ENCODE data around the gene SPEF1. TPM values are rescaled to one million over a fixed set of nuclear protein-coding genes. Genes with fewer than 3 reads are reported as not detected.
A peak's percentile ranks its signal among the peaks of the same experiment; 100 is the strongest.

SPEF1 gene
- total RNA-seq, 1 experiment from 2014 or later: 0.24 TPM

DNA sequence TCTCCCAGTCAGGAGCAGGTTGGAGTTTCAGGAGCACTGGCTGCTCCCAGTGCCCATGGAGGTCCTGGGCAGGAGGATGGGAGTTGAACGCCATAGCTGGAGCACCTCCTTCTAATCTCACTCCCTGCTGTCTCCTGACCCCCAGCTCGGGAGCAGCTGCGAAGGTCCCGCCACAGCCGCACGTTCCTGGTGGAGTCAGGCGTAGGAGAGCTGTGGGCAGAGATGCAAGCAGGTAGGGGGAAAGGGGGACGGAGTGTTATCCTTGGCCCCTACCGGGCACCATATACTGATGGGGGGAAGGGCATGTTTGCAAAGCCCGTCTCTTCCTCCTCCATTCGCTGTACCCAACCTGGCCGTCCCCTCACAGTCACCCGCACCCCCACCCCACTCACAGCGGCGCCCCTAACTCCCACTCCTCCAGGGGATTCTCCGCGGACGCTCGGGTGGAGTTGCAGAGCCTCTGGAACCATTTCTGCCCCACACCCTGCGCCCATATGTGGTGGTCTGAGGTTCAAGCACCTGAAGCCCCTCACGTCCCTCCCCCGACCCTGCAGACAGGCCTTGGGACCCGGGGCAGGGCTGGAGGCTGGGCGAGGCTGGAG, 32.1 kb downstream of the SPEF1 start:
- Histone ChIP-seq H3K18ac (ENCODE audit: insufficient read length, low read depth, low read length) (no peak overlapping the region), H3K14ac (ENCODE audit: insufficient read depth, low read length) (no peak overlapping the region; the same call in 1 of the 2 replicates), H3K79me2 (ENCODE audit: insufficient read depth, low read length) (no peaks in the 10 kb centered on the region), H3K27ac (ENCODE audit: insufficient read length, low read depth, low read length) (no peak overlapping the region), H3K4me2 (ENCODE audit: insufficient read depth, insufficient read length, low read length) (peak overlapping the region; percentile 81), H2BK120ac (ENCODE audit: low read depth, low read length, poor library complexity, severe bottlenecking) (no peak overlapping the region), H3K79me1 (ENCODE audit: insufficient read depth, low read depth, low read length, poor library complexity, severe bottlenecking) (no peaks in the 10 kb centered on the region), H3K9me3 (ENCODE audit: control insufficient read depth, low read depth, low read length) (no peaks in the 10 kb centered on the region), H4K20me1 (ENCODE audit: control insufficient read depth, insufficient read depth, insufficient read length) (no peaks in the 10 kb centered on the region), H2AFZ (ENCODE audit: low read length) (no peak overlapping the region), H2BK12ac (ENCODE audit: insufficient read length, low read depth, low read length) (no peak overlapping the region), H3K27me3 (ENCODE audit: insufficient read depth, low read length) (peaks cover 13% of the 10 kb centered on the region), H2AK5ac (ENCODE audit: insufficient read length, low read length) (no peak overlapping the region), H3T11ph (ENCODE audit: low read length) (no peak overlapping the region), H3K56ac (ENCODE audit: insufficient read length, low read depth, low read length) (no peak overlapping the region), H2BK15ac (ENCODE audit: low read depth, low read length) (no peak overlapping the region), H3K23ac (ENCODE audit: insufficient read length, low read depth, low read length) (no peak overlapping the region), H3K4ac (ENCODE audit: low read depth, low read length) (no peak overlapping the region), H2BK5ac (ENCODE audit: insufficient read length, low read length) (no peak overlapping the region), H4K5ac (ENCODE audit: insufficient read length, low read depth, low read length) (no peak overlapping the region), H4K91ac (ENCODE audit: insufficient read length, low read depth, low read length) (no peak overlapping the region), H4K8ac (replicated peaks; ENCODE audit: insufficient read length, low read depth, low read length) (no peak overlapping the region), H2BK20ac (ENCODE audit: low read depth, low read length, poor library complexity, severe bottlenecking) (no peak overlapping the region), H3K9ac (ENCODE audit: extremely low read depth, insufficient read length, low read length) (no peak overlapping the region), H3K4me1 (ENCODE audit: insufficient read depth, low read length) (peaks cover 2% of the 10 kb centered on the region; the same call in 1 of the 2 replicates), H3K23me2 (ENCODE audit: insufficient read length, low read depth, low read length, poor library complexity, severe bottlenecking) (peaks cover 30% of the 10 kb centered on the region)
- TF ChIP-seq, protein P1, sequence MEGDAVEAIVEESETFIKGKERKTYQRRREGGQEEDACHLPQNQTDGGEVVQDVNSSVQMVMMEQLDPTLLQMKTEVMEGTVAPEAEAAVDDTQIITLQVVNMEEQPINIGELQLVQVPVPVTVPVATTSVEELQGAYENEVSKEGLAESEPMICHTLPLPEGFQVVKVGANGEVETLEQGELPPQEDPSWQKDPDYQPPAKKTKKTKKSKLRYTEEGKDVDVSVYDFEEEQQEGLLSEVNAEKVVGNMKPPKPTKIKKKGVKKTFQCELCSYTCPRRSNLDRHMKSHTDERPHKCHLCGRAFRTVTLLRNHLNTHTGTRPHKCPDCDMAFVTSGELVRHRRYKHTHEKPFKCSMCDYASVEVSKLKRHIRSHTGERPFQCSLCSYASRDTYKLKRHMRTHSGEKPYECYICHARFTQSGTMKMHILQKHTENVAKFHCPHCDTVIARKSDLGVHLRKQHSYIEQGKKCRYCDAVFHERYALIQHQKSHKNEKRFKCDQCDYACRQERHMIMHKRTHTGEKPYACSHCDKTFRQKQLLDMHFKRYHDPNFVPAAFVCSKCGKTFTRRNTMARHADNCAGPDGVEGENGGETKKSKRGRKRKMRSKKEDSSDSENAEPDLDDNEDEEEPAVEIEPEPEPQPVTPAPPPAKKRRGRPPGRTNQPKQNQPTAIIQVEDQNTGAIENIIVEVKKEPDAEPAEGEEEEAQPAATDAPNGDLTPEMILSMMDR (conservative IDR thresholded peaks at IDR 0.05): no peak
- Mint-ChIP-seq H3K9me3 (no peaks in the 10 kb centered on the region), H3K27ac (no peak overlapping the region), H3K4me3 (no peak overlapping the region), H3K4me1 (peaks cover 17 to 29% of the 10 kb centered on the region in 2 experiments), H3K36me3 (ENCODE audit: insufficient read depth in 1 of 3, low read depth in 3 of 3) (peaks cover 5 to 6% (median 5%) of the 10 kb centered on the region in 3 experiments; a peak in 5 of 7 replicates), H3K27me3 (ENCODE audit: low read depth) (peaks cover 68% of the 10 kb centered on the region)
- no CpG with 5 or more reads among the region's 24 CpGs for WGBS (ENCODE audit: extremely low coverage, insufficient read length, low lambda C conversion rate)
- no peak for DNase-seq

Measured in H9 (cell line).